NT2/D1 (cell line): Measurements from ENCODE around the gene INSRR.

Source experiments
- YY1 ChIP-seq: IDR thresholded peaks from 2 replicates; pipeline ENCODE4 v1.6.1; 2011; ENCODE audit not compliant: insufficient read length, insufficient read depth
- ZNF274 ChIP-seq: IDR thresholded peaks from 2 replicates; pipeline ENCODE4 v1.6.1; 2011; ENCODE audit warnings: mild to moderate bottlenecking, low read depth, low read length

GRCh38 chr1:156828400-156829124 lies 30.4 kb downstream of the INSRR start:
- TF ChIP-seq YY1 (no peak), ZNF274 (no peak)
